Measurements from ENCODE around the gene PHF2.

Gene PHF2

GRCh38 chr9:93624431-93624834, 48.0 kb downstream of the PHF2 start:
- POLR2A ChIA-PET: no interaction called here
- CTCF ChIA-PET: no interaction called here
- DNase-seq (ENCODE audit: extremely low spot score): no peak
- TF ChIP-seq TARDBP (IDR thresholded peaks at IDR 0.05) (no peak), FOXK2 (IDR thresholded peaks at IDR 0.05) (no peak), SP1 (IDR thresholded peaks at IDR 0.05) (no peak), FOXA1 (IDR thresholded peaks at IDR 0.05) (no peak), HDGF (IDR thresholded peaks at IDR 0.05; ENCODE audit: borderline replicate concordance) (no peak)

- TF ChIP-seq CTBP1 (IDR thresholded peaks at IDR 0.05; ENCODE audit: borderline replicate concordance): no peak
- no peak for TF ChIP-seq TARDBP (IDR thresholded peaks at IDR 0.05)
- no peak for TF ChIP-seq ARNT (IDR thresholded peaks at IDR 0.05)
- TF ChIP-seq BHLHE40 (IDR thresholded peaks at IDR 0.05; ENCODE audit: borderline replicate concordance): no peak
- TF ChIP-seq FOXA1 (IDR thresholded peaks at IDR 0.05): no peak
- no peak for TF ChIP-seq SP1 (IDR thresholded peaks at IDR 0.05)
- TF ChIP-seq ZNF384 (IDR thresholded peaks at IDR 0.05): no peak
- TF ChIP-seq NFRKB (IDR thresholded peaks at IDR 0.05): no peak
- TF ChIP-seq L3MBTL2 (conservative IDR thresholded peaks at IDR 0.05): no peak
- POLR2A ChIA-PET: no interaction called here
- DNase-seq (ENCODE audit: extremely low spot score): no peak
- CTCF ChIA-PET: no interaction called here
Measured at GRCh38 chr9:93624977-93625376, 48.6 kb downstream of the PHF2 start.

- ChIA-PET POLR2A (no interaction called here), CTCF (no interaction called here)
- DNase-seq (ENCODE audit: extremely low spot score): no peak
- TF ChIP-seq CTBP1 (IDR thresholded peaks at IDR 0.05; ENCODE audit: borderline replicate concordance) (no peak), PKNOX1 (IDR thresholded peaks at IDR 0.05) (no peak), FOXK2 (IDR thresholded peaks at IDR 0.05) (no peak), L3MBTL2 (conservative IDR thresholded peaks at IDR 0.05) (no peak), TARDBP (IDR thresholded peaks at IDR 0.05) (no peak), ZNF384 (IDR thresholded peaks at IDR 0.05) (no peak), BHLHE40 (IDR thresholded peaks at IDR 0.05; ENCODE audit: borderline replicate concordance) (no peak), FOXM1 (IDR thresholded peaks at IDR 0.05; ENCODE audit: borderline replicate concordance) (no peak), NFRKB (IDR thresholded peaks at IDR 0.05) (no peak), FOXA1 (IDR thresholded peaks at IDR 0.05) (no peak)
Measured at GRCh38 chr9:93629920-93630319, 53.5 kb downstream of the PHF2 start.

- no peak for DNase-seq (ENCODE audit: extremely low spot score)
- ChIA-PET POLR2A (no interaction called here), CTCF (no interaction called here)
- TF ChIP-seq FOXK2 (IDR thresholded peaks at IDR 0.05): no peak
- TF ChIP-seq FOXM1 (IDR thresholded peaks at IDR 0.05; ENCODE audit: borderline replicate concordance): no peak
- no peak for TF ChIP-seq ELF4 (IDR thresholded peaks at IDR 0.05)
- no peak for TF ChIP-seq BHLHE40 (IDR thresholded peaks at IDR 0.05; ENCODE audit: borderline replicate concordance)
- TF ChIP-seq NFRKB (IDR thresholded peaks at IDR 0.05): no peak
- TF ChIP-seq SUZ12 (IDR thresholded peaks at IDR 0.05): no peak
- no peak for TF ChIP-seq ZNF384 (IDR thresholded peaks at IDR 0.05)
- TF ChIP-seq SP1 (IDR thresholded peaks at IDR 0.05): no peak
Measured at GRCh38 chr9:93630806-93631411, 54.5 kb downstream of the PHF2 start.

- ChIA-PET POLR2A (no interaction called here), CTCF (no interaction called here)
- DNase-seq (ENCODE audit: extremely low spot score): no peak
- TF ChIP-seq FOXM1 (IDR thresholded peaks at IDR 0.05; ENCODE audit: borderline replicate concordance): no peak
- no peak for TF ChIP-seq TARDBP (IDR thresholded peaks at IDR 0.05)
- no peak for TF ChIP-seq HDGF (IDR thresholded peaks at IDR 0.05; ENCODE audit: borderline replicate concordance)
- TF ChIP-seq CTBP1 (IDR thresholded peaks at IDR 0.05; ENCODE audit: borderline replicate concordance): no peak
- no peak for TF ChIP-seq FOXK2 (IDR thresholded peaks at IDR 0.05)
- no peak for TF ChIP-seq ZNF384 (IDR thresholded peaks at IDR 0.05)
- no peak for TF ChIP-seq BHLHE40 (IDR thresholded peaks at IDR 0.05; ENCODE audit: borderline replicate concordance)
- TF ChIP-seq ELF4 (IDR thresholded peaks at IDR 0.05): no peak
- no peak for TF ChIP-seq PKNOX1 (IDR thresholded peaks at IDR 0.05)
- TF ChIP-seq NFRKB (IDR thresholded peaks at IDR 0.05): no peak
- no peak for TF ChIP-seq ARNT (IDR thresholded peaks at IDR 0.05)
- TF ChIP-seq LEF1 (IDR thresholded peaks at IDR 0.05; ENCODE audit: borderline replicate concordance): no peak
- TF ChIP-seq SP1 (IDR thresholded peaks at IDR 0.05): no peak
- no peak for TF ChIP-seq L3MBTL2 (conservative IDR thresholded peaks at IDR 0.05)
- no peak for TF ChIP-seq FOXA1 (IDR thresholded peaks at IDR 0.05)
- no peak for TF ChIP-seq SUZ12 (IDR thresholded peaks at IDR 0.05)
Measured at GRCh38 chr9:93633492-93634221, 57.3 kb downstream of the PHF2 start.

GRCh38 chr9:93634311-93635185, 58.2 kb downstream of the PHF2 start:
- POLR2A ChIA-PET: no interaction called here
- no peak for TF ChIP-seq SUZ12 (IDR thresholded peaks at IDR 0.05)
- TF ChIP-seq FOXA1 (IDR thresholded peaks at IDR 0.05): no peak
- TF ChIP-seq TARDBP (IDR thresholded peaks at IDR 0.05): no peak
- TF ChIP-seq ZNF384 (IDR thresholded peaks at IDR 0.05): no peak
- TF ChIP-seq SP1 (IDR thresholded peaks at IDR 0.05): no peak
- no peak for TF ChIP-seq FOXM1 (IDR thresholded peaks at IDR 0.05; ENCODE audit: borderline replicate concordance)
- TF ChIP-seq BHLHE40 (IDR thresholded peaks at IDR 0.05; ENCODE audit: borderline replicate concordance): no peak
- no peak for TF ChIP-seq FOXK2 (IDR thresholded peaks at IDR 0.05)
- TF ChIP-seq PKNOX1 (IDR thresholded peaks at IDR 0.05): no peak
- TF ChIP-seq ELF4 (IDR thresholded peaks at IDR 0.05): no peak
- no peak for TF ChIP-seq CTBP1 (IDR thresholded peaks at IDR 0.05; ENCODE audit: borderline replicate concordance)
- no peak for TF ChIP-seq ARNT (IDR thresholded peaks at IDR 0.05)
- TF ChIP-seq HDGF (IDR thresholded peaks at IDR 0.05; ENCODE audit: borderline replicate concordance): no peak
- TF ChIP-seq NFRKB (IDR thresholded peaks at IDR 0.05): no peak
- CTCF ChIA-PET: no interaction called here
- DNase-seq (ENCODE audit: extremely low spot score): no peak

All from HEK293T (cell line).